Parathyroid adenoma (tissue), 2 donors: ENCODE data around the gene PEX26.
A peak's percentile ranks its signal among the peaks of the same experiment; 100 is the strongest.
"Not testable (repeated sequence)": the region's sequence is repeated elsewhere in the genome, so short reads cannot be mapped to it uniquely, and the experiment has no call there.

Experiments used
- H2AFZ ChIP-seq: fragments of 300-600 bp; sonication (generic); one replicate; pipeline ENCODE4 v1.7.0; 2017; ENCODE audit warnings: antibody characterized with exemption, mild to moderate bottlenecking
- H3K27ac ChIP-seq: fragments of 300-600 bp; sonication (generic); one replicate; pipeline ENCODE4 v1.7.0; 2017
- H3K27me3 ChIP-seq: fragments of 300-600 bp; sonication (generic); one replicate; pipeline ENCODE4 v1.7.0; 2017; ENCODE audit warnings: low read length; ENCODE audit not compliant: control insufficient read depth, insufficient read depth
- H3K36me3 ChIP-seq: fragments of 300-600 bp; sonication (generic); one replicate; pipeline ENCODE4 v1.7.0; 2017; ENCODE audit warnings: low read length; ENCODE audit not compliant: control insufficient read depth, insufficient read depth
- H3K4me1 ChIP-seq: fragments of 300-600 bp; sonication (generic); one replicate; pipeline ENCODE4 v1.7.0; 2017; ENCODE audit warnings: control low read depth
- H3K4me2 ChIP-seq: fragments of 300-600 bp; sonication (generic); one replicate; pipeline ENCODE4 v1.7.0; 2017; ENCODE audit warnings: low read length
- H3K4me3 ChIP-seq: fragments of 300-600 bp; sonication (generic); one replicate; pipeline ENCODE4 v1.7.0; 2017; ENCODE audit warnings: low read depth, low read length
- H3K79me2 ChIP-seq: fragments of 300-600 bp; sonication (generic); one replicate; pipeline ENCODE4 v1.7.0; 2017; ENCODE audit warnings: control low read depth
- H3K9ac ChIP-seq: fragments of 300-600 bp; sonication (generic); one replicate; pipeline ENCODE4 v1.7.0; 2017; ENCODE audit warnings: mild to moderate bottlenecking
- H3K9me3 ChIP-seq: fragments of 300-600 bp; sonication (generic); one replicate; pipeline ENCODE4 v1.7.0; 2017; ENCODE audit warnings: low read length; ENCODE audit not compliant: control insufficient read depth
- TF ChIP-seq, protein P1 (sequence below): fragments of 300-600 bp; sonication (generic); IDR thresholded peaks from one replicate; pipeline ENCODE4 v1.7.0; 2017; ENCODE audit warnings: antibody characterized with exemption, mild to moderate bottlenecking
- donor health status: primary hyperparathyroidism.

PEX26 gene

GRCh38 chr22:18032455-18033101 is 45.2 kb upstream of the PEX26 start:
- H3K79me2 ChIP-seq = no peaks in the 10 kb centered on the region
- no peak overlapping the region for H3K9ac ChIP-seq
- no peaks in the 10 kb centered on the region for H3K36me3 ChIP-seq
- H3K4me3 ChIP-seq = no peak overlapping the region
- H3K27ac ChIP-seq = no peak overlapping the region
- no peak overlapping the region for H2AFZ ChIP-seq
- no peak overlapping the region for H3K4me2 ChIP-seq
- TF ChIP-seq, protein P1, sequence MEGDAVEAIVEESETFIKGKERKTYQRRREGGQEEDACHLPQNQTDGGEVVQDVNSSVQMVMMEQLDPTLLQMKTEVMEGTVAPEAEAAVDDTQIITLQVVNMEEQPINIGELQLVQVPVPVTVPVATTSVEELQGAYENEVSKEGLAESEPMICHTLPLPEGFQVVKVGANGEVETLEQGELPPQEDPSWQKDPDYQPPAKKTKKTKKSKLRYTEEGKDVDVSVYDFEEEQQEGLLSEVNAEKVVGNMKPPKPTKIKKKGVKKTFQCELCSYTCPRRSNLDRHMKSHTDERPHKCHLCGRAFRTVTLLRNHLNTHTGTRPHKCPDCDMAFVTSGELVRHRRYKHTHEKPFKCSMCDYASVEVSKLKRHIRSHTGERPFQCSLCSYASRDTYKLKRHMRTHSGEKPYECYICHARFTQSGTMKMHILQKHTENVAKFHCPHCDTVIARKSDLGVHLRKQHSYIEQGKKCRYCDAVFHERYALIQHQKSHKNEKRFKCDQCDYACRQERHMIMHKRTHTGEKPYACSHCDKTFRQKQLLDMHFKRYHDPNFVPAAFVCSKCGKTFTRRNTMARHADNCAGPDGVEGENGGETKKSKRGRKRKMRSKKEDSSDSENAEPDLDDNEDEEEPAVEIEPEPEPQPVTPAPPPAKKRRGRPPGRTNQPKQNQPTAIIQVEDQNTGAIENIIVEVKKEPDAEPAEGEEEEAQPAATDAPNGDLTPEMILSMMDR = no peak
- no peaks in the 10 kb centered on the region for H3K9me3 ChIP-seq
- H3K4me1 ChIP-seq = peaks cover 3% of the 10 kb centered on the region
- no peaks in the 10 kb centered on the region for H3K27me3 ChIP-seq

- Histone ChIP-seq H3K4me2 (no peak overlapping the region), H3K4me3 (no peak overlapping the region), H3K9ac (no peak overlapping the region), H3K36me3 (no peaks in the 10 kb centered on the region), H3K27ac (no peak overlapping the region), H3K79me2 (no peaks in the 10 kb centered on the region), H3K27me3 (no peaks in the 10 kb centered on the region), H3K9me3 (no peaks in the 10 kb centered on the region), H3K4me1 (peaks cover 3% of the 10 kb centered on the region), H2AFZ (no peak overlapping the region)
- TF ChIP-seq, protein P1 = no peak
Observed at GRCh38 chr22:18033204-18033998, 44.4 kb upstream of the PEX26 start.

- H3K27me3 ChIP-seq = no peaks in the 10 kb centered on the region
- H3K9ac ChIP-seq = no peak overlapping the region
- no peak overlapping the region for H3K27ac ChIP-seq
- H3K4me2 ChIP-seq = no peak overlapping the region
- TF ChIP-seq, protein P1 = no peak
- H3K4me3 ChIP-seq = no peak overlapping the region
- H3K36me3 ChIP-seq = no peaks in the 10 kb centered on the region
- H3K79me2 ChIP-seq = no peaks in the 10 kb centered on the region
- peaks cover 3% of the 10 kb centered on the region for H3K4me1 ChIP-seq
- no peak overlapping the region for H2AFZ ChIP-seq
- H3K9me3 ChIP-seq = no peaks in the 10 kb centered on the region
Observed at GRCh38 chr22:18034076-18034475, 43.7 kb upstream of the PEX26 start.

DNA sequence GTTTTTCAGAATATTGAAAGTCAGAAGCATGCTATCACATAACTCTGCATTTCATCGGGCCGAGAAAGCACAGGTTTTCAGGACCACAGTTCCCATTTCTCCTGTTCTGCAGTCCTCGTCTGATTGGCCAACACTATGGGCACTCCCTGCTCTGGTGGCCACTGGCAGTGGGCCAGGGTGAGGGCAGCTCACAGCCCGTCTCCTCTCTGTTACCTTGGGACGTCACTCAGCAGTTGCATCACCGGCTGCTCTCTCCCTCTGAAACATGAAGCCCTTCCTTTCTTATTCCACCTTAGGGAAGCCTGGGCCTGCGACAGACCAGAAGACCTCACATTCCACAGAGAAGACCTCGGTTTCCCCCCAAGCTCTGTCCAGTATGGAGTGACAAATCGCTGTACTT is 42.0 kb upstream of the PEX26 start:
- no peaks in the 10 kb centered on the region for H3K36me3 ChIP-seq
- H3K27me3 ChIP-seq = no peaks in the 10 kb centered on the region
- no peak overlapping the region for H3K4me3 ChIP-seq
- H3K79me2 ChIP-seq = no peaks in the 10 kb centered on the region
- H3K4me1 ChIP-seq = peaks cover 3% of the 10 kb centered on the region
- H3K27ac ChIP-seq = peak overlapping the region; percentile 29
- H3K4me2 ChIP-seq = no peak overlapping the region
- TF ChIP-seq, protein P1 = no peak
- no peak overlapping the region for H3K9ac ChIP-seq
- H2AFZ ChIP-seq = peak overlapping the region; percentile 77
- H3K9me3 ChIP-seq = no peaks in the 10 kb centered on the region

- H3K4me2 ChIP-seq, H2AFZ ChIP-seq, H3K9ac ChIP-seq, H3K9me3 ChIP-seq, H3K27ac ChIP-seq, H3K27me3 ChIP-seq, H3K4me1 ChIP-seq, H3K36me3 ChIP-seq, H3K4me3 ChIP-seq, H3K79me2 ChIP-seq: not testable (repeated sequence)
Observed at GRCh38 chr22:18040898-18041297, 36.9 kb upstream of the PEX26 start.
